GM18508 (cell line): ENCODE measurements around the gene PIGL.

Source experiments
- ATAC-seq: cut with Tn5 transposase; IDR thresholded peaks from one replicate; pipeline ENCODE4 v1.9.1; 2021; ENCODE audit warnings: moderate number of reproducible peaks; ENCODE audit not compliant: insufficient read depth, unreplicated experiment

The PIGL gene

GRCh38 chr17:16346721-16347271, 129.8 kb downstream of the PIGL start:
- no peak for ATAC-seq

- ATAC-seq = no peak
Measured at GRCh38 chr17:16348586-16348985, 131.6 kb downstream of the PIGL start.

GRCh38 chr17:16349431-16349830, 132.4 kb downstream of the PIGL start:
- no peak for ATAC-seq

DNA sequence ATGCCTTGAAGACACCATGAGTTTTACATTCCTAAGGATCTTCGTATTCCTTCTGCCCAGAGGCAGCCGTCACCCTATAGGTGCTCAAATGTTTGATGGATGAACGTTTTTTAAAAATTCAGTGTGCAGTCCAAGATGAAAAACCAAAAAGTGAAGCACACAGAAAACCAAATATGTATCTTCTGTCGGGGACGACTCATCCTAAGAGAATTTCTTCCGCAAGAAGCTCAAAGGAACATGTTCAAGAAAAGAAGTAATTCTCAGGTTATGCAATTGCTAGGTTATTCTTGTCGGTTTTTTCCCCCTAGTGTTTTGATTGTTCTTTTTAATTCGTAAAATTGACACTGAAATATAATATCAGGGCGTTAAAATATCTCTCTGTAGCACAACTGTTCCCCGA, 134.8 kb downstream of the PIGL start:
- ATAC-seq = no peak

DNA sequence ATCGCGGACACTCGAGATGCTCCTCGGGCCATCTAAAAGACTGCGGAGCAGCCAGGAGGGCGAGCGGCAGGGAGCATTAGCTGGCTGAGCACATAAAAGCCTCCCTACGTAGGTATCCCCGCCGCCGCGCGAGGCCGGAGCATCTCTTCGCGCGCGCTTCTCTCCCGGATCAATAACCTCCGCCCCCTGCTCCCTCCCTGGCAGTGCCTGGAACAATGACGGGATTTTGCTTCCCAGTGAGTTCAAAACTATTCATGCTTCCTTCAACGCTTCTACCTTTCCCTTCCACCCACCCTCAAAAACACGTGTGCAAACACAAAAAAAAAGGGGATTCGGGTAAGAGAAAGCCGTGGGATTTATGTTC, 135.3 kb downstream of the PIGL start:
- no peak for ATAC-seq

DNA sequence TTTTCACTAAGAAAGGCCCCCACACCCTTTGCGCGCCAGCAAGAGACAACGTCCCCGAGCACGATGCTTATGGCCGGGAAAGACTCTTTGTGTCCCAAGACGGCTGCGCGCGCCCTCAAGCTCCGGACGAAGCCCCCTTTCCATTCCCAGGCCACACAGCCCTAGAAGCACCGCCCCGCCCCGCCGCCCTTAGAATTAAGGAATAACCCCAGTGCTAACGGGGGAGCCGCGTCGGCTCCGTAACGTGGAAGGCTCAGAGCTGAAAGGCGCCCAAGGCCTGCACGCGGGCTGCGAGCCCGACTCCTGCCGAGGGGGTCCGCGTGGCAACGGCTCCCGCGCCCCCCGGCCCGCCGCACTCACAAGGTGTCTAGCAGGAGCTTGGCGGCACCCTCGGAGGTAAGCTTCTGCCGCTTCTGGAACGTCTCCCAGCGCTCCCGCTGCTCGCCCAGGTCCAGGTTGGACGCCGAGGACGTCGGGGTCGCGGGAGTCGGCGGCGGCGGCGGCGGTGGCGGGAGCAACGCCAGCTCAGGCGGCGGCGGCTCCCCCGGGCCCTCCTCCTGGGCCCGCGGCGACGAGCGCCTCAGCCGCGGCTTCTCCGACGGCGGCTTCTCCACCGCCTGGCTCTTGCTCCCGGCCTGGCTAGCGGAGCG, 135.8 kb downstream of the PIGL start:
- ATAC-seq = no peak

GRCh38 chr17:16353317-16354174, 136.5 kb downstream of the PIGL start, which contains the start of gene CENPV:
Gene CENPV, minus strand, starts transcription at chr17:16353469. Its CDS starts 33 bp downstream, at chr17:16353436.
- ATAC-seq = no peak

DNA sequence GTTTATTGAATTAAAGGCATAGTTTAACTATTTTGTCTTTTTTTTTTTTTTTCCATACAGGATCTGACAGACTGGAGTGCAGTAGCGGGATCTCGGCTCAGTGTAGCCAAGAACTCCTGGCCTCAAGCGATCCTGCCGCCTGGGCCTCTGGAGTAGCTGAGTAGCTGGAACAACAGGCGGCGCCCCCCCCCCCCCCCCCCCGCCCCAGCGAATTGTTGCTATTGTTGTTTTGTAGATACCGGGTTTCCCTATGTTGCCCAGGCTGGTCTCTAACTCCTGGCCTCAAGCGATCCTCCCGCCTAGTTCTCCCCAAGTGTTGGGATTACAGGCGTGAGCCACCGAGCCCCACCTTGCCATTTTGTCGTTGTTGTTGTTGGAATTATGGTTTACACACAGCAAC, 137.6 kb downstream of the PIGL start:
- no peak for ATAC-seq

GRCh38 chr17:16358394-16358793, 141.4 kb downstream of the PIGL start:
- ATAC-seq = no peak

DNA sequence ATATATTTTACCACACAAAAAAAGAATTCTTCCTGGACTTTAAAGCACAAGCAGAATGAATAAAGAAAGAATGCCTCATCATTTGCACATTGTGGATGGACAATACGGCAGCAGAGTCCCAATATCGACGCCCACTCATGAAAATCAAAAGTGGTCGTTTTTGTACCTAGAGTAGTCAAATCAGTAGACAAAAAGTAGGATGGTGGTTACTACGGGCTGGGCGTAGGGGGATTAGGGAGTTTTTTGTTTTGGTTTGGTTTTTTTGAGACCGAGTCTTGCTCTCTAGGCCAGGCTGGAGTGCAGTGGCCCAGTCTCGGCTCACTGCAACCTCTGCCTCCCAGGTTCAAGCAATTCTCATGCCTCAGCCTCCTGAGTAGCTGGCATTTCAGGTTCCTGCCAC, 144.9 kb downstream of the PIGL start:
- no peak for ATAC-seq

DNA sequence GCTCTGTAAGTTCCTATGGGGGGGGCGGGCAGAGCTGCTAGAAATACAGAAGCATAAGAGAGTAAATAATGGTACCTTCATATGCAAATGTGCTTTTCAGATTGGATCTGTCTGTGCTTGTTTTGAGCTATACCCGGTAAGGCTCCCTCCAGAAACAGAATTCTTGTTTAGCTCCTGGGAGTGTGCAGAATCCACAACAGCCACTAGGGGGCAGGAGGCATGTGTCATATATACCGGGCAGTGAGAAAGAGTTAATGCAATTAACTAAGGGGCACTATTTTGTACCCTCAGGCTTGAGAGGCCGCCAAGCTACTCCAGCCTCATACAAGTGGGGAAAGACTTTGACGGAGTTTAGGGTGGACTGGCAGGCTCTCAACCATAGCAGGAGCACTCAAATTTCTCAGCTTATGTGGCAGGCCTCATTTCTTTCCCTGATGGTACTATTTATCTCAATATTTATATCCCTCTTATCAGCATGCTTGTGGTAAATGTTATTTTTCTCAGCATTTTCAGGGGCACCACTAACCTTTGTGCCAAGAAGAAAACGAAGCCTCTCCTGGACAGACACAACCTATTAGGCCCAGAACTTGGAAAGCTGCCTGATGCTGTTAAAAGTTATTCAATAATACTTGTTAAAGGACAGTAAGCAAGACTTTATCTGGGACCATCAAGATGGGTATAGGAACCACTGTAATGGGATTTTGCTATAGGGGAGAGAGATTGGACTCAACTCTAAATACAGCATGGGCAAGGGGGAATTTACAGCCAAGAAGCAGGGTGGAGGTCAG, 146.9 kb downstream of the PIGL start:
- peak; percentile 61 for ATAC-seq

GRCh38 chr17:16364625-16365024, 147.6 kb downstream of the PIGL start:
- no peak for ATAC-seq

GRCh38 chr17:16371742-16372141, 154.7 kb downstream of the PIGL start:
- ATAC-seq = no peak

DNA sequence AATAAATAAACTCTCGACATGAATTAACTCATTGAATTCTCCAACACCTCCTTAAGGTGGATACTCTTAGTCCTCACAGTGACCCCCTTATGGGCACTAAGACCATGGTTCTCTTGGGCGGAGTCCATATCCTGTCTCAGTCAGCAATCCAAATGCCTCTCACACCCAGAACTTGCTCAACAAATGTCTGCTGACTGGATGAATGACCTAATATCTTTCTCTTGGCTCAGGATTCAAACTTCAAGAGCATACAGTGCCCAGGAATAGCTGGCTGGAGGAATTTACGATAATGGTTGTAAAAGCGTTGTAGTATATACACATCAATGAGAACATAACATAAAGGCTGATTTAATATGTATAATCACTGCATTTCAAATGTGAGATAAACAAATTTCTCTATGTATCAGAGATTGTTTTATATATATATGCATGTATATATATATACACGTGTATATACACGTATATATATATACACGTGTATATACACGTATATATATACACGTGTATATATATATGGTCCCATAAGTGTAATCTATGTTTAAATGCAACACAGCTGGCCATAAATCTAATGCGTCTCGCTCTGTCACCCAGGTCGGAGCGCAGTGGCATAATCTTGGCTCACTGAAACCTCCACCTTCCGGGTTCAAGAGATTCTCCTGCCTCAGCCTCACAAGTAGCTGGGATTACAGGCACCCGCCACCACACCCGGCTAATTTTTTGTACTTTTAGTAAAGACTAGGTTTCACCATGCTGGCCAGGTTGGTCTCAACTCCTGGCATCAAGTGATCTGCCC, 157.3 kb downstream of the PIGL start:
- no peak for ATAC-seq
